ENCODE results near the gene PEBP1. TPM values are rescaled to one million over a fixed set of nuclear protein-coding genes. Genes with fewer than 3 reads are reported as not detected.
"Not testable (repeated sequence)": the region's sequence is repeated elsewhere in the genome, so short reads cannot be mapped to it uniquely, and the experiment has no call there.

The PEBP1 gene
- polyA plus RNA-seq, 2 of the 4 experiments (the other 2 are of a cell fraction) = 169 to 246 TPM

DNA sequence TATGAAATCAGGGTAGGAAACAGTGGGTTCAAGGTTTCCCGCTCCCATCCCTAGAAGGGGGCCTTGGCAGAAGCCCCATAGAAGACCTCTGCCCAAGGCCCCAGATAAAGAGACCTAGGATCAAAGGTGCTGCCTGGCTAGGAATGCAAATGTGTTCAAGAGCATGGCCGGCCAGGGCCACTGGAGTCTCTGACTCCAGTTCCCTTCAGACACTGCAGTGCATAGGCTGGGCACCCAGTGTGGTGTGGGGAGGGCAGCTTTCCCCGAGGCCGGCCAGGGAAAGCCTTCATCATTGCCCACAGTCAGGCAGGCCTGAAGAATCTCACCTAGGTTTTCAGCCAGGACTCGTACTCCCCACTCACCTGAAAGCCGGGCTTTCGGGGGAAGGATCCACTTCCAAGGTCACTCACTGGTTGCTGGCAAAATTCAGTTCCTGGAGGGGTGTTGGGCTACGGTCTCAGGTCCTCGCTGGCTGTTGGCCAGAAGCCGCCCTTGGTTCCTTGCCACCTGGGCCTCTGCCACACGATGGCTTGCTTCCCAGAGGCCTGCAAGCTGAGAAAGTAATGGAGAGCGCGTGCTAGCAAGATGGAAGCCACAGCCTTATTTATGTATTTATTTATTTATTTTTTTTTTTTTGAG, 9.7 kb upstream of the PEBP1 start:
- no peak overlapping the region for H3K27ac ChIP-seq
- FAIRE-seq = no peak
- peaks cover 13% of the 10 kb centered on the region for H3K4me1 ChIP-seq
- ChIA-PET POLR2A (interaction anchor here (1.4 kb wide), 1 partner anchor 10 kb away, joined by 10 read pairs; the partner anchor contains the start of gene PEBP1), CTCF (no interaction called here)
- H3K4me3 ChIP-seq = no peak overlapping the region
- no peak overlapping the region for H3K4me2 ChIP-seq
- 93% methylated on average over 13 of the region's 13 CpGs for WGBS (ENCODE audit: missing lambda C conversion rate)
- peak; percentile 33 to 39; a peak in 2 of 6 replicates for ATAC-seq
- no peak for DNase-seq (ENCODE audit: low read depth in 1 of 2, low spot score in 1 of 2)
- TF ChIP-seq CBX8 (IDR thresholded peaks at IDR 0.05) (no peak), MYC (IDR thresholded peaks at IDR 0.05; ENCODE audit: borderline replicate concordance, low read length) (no peak), REST (IDR thresholded peaks at IDR 0.05) (no peak), KDM1A (IDR thresholded peaks at IDR 0.05; ENCODE audit: low read depth) (no peak), PHF8 (IDR thresholded peaks at IDR 0.05; ENCODE audit: borderline replicate concordance, low read depth) (no peak), HOXA7 (CRISPR knock-in tag; IDR thresholded peaks at IDR 0.05) (no peak), TP53 (CRISPR knock-in tag; IDR thresholded peaks at IDR 0.05) (no peak), HEYL (CRISPR knock-in tag; IDR thresholded peaks at IDR 0.05) (no peak), ZFP36 (IDR thresholded peaks at IDR 0.05; ENCODE audit: borderline replicate concordance, partially characterized antibody) (no peak)
- TF ChIP-seq, protein P1, sequence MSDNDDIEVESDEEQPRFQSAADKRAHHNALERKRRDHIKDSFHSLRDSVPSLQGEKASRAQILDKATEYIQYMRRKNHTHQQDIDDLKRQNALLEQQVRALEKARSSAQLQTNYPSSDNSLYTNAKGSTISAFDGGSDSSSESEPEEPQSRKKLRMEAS (IDR thresholded peaks at IDR 0.05) = no peak
- TF ChIP-seq, protein P2, sequence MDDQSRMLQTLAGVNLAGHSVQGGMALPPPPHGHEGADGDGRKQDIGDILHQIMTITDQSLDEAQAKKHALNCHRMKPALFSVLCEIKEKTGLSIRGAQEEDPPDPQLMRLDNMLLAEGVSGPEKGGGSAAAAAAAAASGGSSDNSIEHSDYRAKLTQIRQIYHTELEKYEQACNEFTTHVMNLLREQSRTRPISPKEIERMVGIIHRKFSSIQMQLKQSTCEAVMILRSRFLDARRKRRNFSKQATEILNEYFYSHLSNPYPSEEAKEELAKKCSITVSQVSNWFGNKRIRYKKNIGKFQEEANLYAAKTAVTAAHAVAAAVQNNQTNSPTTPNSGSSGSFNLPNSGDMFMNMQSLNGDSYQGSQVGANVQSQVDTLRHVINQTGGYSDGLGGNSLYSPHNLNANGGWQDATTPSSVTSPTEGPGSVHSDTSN (IDR thresholded peaks at IDR 0.05) = no peak
- H3K9me3 ChIP-seq = no peaks in the 10 kb centered on the region

DNA sequence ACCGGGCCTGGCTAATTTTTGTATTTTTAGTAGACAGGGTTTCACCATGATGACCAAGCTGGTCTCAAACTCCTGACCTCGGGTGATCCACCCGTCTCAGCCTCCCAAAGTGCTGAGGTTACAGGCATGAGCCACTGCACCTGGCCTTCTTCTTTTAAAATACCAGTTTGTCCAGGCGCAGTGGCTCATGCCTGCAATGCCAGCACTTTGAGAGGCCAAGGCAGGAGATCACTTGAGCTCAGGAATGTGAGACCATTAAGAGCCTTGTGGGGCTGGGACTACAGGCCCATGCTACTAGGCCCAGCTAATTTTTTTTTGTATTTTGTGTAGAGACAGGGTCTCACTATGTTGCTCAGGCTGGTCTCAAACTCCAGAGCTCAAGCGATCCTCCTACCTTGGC, 8.1 kb upstream of the PEBP1 start:
- FAIRE-seq (no peak), DNase-seq (ENCODE audit: low read depth in 1 of 2, low spot score in 1 of 2) (no peak), ATAC-seq (no peak)
- WGBS (ENCODE audit: missing lambda C conversion rate) = 96% methylated on average over 5 of the region's 5 CpGs
- Histone ChIP-seq H3K9me3 (no peaks in the 10 kb centered on the region), H3K4me2 (no peak overlapping the region), H3K27ac (no peak overlapping the region), H3K4me1 (peaks cover 25% of the 10 kb centered on the region), H3K4me3 (no peak overlapping the region)
- TF ChIP-seq, protein P3, sequence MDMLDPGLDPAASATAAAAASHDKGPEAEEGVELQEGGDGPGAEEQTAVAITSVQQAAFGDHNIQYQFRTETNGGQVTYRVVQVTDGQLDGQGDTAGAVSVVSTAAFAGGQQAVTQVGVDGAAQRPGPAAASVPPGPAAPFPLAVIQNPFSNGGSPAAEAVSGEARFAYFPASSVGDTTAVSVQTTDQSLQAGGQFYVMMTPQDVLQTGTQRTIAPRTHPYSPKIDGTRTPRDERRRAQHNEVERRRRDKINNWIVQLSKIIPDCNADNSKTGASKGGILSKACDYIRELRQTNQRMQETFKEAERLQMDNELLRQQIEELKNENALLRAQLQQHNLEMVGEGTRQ (IDR thresholded peaks at IDR 0.05) = no peak
- TF ChIP-seq REST (IDR thresholded peaks at IDR 0.05) (no peak), RNF2 (IDR thresholded peaks at IDR 0.05; ENCODE audit: borderline replicate concordance, low read depth) (no peak), CBX8 (IDR thresholded peaks at IDR 0.05) (no peak), KDM5A (IDR thresholded peaks at IDR 0.05) (no peak), KDM1A (IDR thresholded peaks at IDR 0.05; ENCODE audit: low read depth) (no peak)
- TF ChIP-seq, protein P1 (IDR thresholded peaks at IDR 0.05) = no peak
- CTCF ChIA-PET = interaction anchor here (0.7 to 1.9 kb wide), 3 partner anchors 8 to 248 kb away, joined by 3 to 4 read pairs (median 4); partner anchors contain the start of genes PEBP1 and VSIG10
- POLR2A ChIA-PET = no interaction called here

GRCh38 chr12:118129436-118129835, 6.5 kb upstream of the PEBP1 start:
- 95% methylated on average over 5 of the region's 5 CpGs for WGBS (ENCODE audit: missing lambda C conversion rate)
- FAIRE-seq; CTCF ChIA-PET; H3K4me3 ChIP-seq; H3K27ac ChIP-seq; POLR2A ChIA-PET; H3K9me3 ChIP-seq; H3K4me2 ChIP-seq; ATAC-seq; DNase-seq (ENCODE audit: low read depth in 1 of 2, low spot score in 1 of 2): not testable (repeated sequence)
- peaks cover 23% of the 10 kb centered on the region for H3K4me1 ChIP-seq

All from A549 (cell line).